ENCODE data around the gene BPTF. TPM values are rescaled to one million over a fixed set of nuclear protein-coding genes. Genes with fewer than 3 reads are reported as not detected.

The BPTF gene
- total and polyA plus RNA-seq, 2 experiments from 2014 or later, result 38.1 to 46.3 TPM

DNA sequence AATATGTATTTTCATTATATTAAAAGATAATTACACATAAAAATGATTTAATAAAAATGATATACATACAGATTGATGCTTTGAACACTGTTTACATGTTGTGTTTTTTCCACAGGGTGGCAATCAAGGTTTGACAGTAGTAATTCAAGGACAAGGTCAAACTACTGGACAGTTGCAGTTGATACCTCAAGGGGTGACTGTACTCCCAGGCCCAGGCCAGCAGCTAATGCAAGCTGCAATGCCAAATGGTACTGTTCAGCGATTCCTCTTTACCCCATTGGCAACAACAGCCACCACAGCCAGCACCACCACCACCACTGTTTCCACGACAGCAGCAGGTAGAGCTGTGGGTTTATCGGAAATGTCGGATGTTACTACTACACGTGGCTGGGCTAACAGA lies 118.7 kb downstream of the BPTF start:
- Histone ChIP-seq H3K4me3 (no peak overlapping the region), H3K4me1 (ENCODE audit: insufficient read depth) (no peaks in the 10 kb centered on the region), H3K9me3 (ENCODE audit: low read depth) (no peaks in the 10 kb centered on the region), H3K9me2 (replicated peaks; ENCODE audit: insufficient read depth) (no peaks in the 10 kb centered on the region), H3K79me2 (no peaks in the 10 kb centered on the region), H3K4me2 (no peak overlapping the region), H3K27me3 (no peaks in the 10 kb centered on the region), H3K36me3 (replicated peaks; ENCODE audit: insufficient read depth, low read depth) (peaks cover 8% of the 10 kb centered on the region), H2AFZ (no peak overlapping the region), H3K27ac (no peak overlapping the region), H4K20me1 (ENCODE audit: insufficient read depth, poor library complexity, severe bottlenecking) (no peaks in the 10 kb centered on the region)
- no peak for TF ChIP-seq EZH2phosphoT487 (IDR thresholded peaks at IDR 0.05; ENCODE audit: low read depth, severe bottlenecking, unreplicated experiment)
- no peak for TF ChIP-seq EZH2 (IDR thresholded peaks at IDR 0.05; ENCODE audit: borderline replicate concordance)
- TF ChIP-seq, protein P1, sequence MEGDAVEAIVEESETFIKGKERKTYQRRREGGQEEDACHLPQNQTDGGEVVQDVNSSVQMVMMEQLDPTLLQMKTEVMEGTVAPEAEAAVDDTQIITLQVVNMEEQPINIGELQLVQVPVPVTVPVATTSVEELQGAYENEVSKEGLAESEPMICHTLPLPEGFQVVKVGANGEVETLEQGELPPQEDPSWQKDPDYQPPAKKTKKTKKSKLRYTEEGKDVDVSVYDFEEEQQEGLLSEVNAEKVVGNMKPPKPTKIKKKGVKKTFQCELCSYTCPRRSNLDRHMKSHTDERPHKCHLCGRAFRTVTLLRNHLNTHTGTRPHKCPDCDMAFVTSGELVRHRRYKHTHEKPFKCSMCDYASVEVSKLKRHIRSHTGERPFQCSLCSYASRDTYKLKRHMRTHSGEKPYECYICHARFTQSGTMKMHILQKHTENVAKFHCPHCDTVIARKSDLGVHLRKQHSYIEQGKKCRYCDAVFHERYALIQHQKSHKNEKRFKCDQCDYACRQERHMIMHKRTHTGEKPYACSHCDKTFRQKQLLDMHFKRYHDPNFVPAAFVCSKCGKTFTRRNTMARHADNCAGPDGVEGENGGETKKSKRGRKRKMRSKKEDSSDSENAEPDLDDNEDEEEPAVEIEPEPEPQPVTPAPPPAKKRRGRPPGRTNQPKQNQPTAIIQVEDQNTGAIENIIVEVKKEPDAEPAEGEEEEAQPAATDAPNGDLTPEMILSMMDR (IDR thresholded peaks at IDR 0.05; ENCODE audit: poor library complexity), result no peak
- DNase-seq (ENCODE audit: low spot score), result no peak
- 98% methylated on average over 5 of the region's 5 CpGs for WGBS (ENCODE audit: low lambda C conversion rate, missing lambda C conversion rate)

DNA sequence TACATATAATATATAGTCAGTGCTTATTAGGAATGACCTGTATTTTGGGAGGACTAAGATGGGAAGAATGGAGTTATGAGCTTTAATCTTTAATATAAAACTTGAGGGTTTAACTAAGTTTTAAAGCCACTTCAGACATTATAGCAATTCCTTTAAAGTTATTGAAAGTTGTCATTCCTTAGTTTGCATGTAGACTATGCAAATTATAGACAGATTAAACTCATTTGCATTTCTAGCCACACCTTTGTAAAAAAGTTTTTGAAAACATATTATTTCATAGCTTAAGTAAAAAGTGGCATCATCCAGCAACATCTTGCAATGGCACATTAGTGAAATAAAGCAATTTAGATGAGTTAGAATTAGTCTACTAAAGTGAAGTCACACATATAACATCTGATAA lies 121.2 kb downstream of the BPTF start:
- no peak overlapping the region for H2AFZ ChIP-seq
- H3K4me1 ChIP-seq (ENCODE audit: insufficient read depth), result no peaks in the 10 kb centered on the region
- H3K27ac ChIP-seq, result no peak overlapping the region
- H3K9me3 ChIP-seq (ENCODE audit: low read depth), result no peaks in the 10 kb centered on the region
- no peaks in the 10 kb centered on the region for H3K9me2 ChIP-seq (replicated peaks; ENCODE audit: insufficient read depth)
- no peaks in the 10 kb centered on the region for H4K20me1 ChIP-seq (ENCODE audit: insufficient read depth, poor library complexity, severe bottlenecking)
- H3K36me3 ChIP-seq (replicated peaks; ENCODE audit: insufficient read depth, low read depth), result peaks cover 8% of the 10 kb centered on the region
- H3K4me3 ChIP-seq, result no peak overlapping the region
- TF ChIP-seq EZH2 (IDR thresholded peaks at IDR 0.05; ENCODE audit: borderline replicate concordance) (no peak), EZH2phosphoT487 (IDR thresholded peaks at IDR 0.05; ENCODE audit: low read depth, severe bottlenecking, unreplicated experiment) (no peak)
- TF ChIP-seq, protein P1 (IDR thresholded peaks at IDR 0.05; ENCODE audit: poor library complexity), result no peak
- no peak overlapping the region for H3K4me2 ChIP-seq
- no peaks in the 10 kb centered on the region for H3K79me2 ChIP-seq
- DNase-seq (ENCODE audit: low spot score), result no peak
- no peaks in the 10 kb centered on the region for H3K27me3 ChIP-seq

DNA sequence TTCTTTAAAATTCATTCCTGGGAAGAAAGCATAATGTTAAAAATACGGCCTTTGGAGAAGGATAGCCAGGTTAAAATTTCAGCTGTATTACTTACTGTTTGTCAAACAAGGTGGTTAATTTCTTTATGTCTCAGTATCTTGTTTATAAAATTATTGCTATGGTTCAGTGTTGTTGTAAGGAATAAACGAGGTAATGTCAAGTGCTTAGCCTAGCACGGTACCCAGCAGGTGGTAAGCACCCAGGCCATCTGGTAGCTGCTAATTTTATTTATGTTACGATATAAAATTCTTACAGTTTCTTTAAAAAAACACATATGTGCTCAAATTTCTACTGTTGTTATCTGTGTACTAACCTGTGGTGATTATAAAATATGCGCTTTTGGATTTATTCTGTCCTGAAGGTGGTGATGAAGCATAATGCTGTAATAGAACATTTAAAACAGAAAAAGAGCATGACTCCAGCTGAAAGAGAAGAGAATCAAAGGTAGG lies 122.1 kb downstream of the BPTF start:
- no peaks in the 10 kb centered on the region for H3K9me2 ChIP-seq (replicated peaks; ENCODE audit: insufficient read depth)
- H3K27me3 ChIP-seq, result no peaks in the 10 kb centered on the region
- 97% methylated on average over 5 of the region's 5 CpGs for WGBS (ENCODE audit: low lambda C conversion rate, missing lambda C conversion rate)
- H3K27ac ChIP-seq, result no peak overlapping the region
- no peak overlapping the region for H3K4me2 ChIP-seq
- H2AFZ ChIP-seq, result no peak overlapping the region
- TF ChIP-seq EZH2 (IDR thresholded peaks at IDR 0.05; ENCODE audit: borderline replicate concordance), result no peak
- no peak for TF ChIP-seq EZH2phosphoT487 (IDR thresholded peaks at IDR 0.05; ENCODE audit: low read depth, severe bottlenecking, unreplicated experiment)
- TF ChIP-seq, protein P1 (IDR thresholded peaks at IDR 0.05; ENCODE audit: poor library complexity), result no peak
- H3K9me3 ChIP-seq (ENCODE audit: low read depth), result no peaks in the 10 kb centered on the region
- H3K4me1 ChIP-seq (ENCODE audit: insufficient read depth), result no peaks in the 10 kb centered on the region
- H4K20me1 ChIP-seq (ENCODE audit: insufficient read depth, poor library complexity, severe bottlenecking), result no peaks in the 10 kb centered on the region
- H3K4me3 ChIP-seq, result no peak overlapping the region
- DNase-seq (ENCODE audit: low spot score), result no peak
- no peaks in the 10 kb centered on the region for H3K79me2 ChIP-seq
- peaks cover 8% of the 10 kb centered on the region for H3K36me3 ChIP-seq (replicated peaks; ENCODE audit: insufficient read depth, low read depth)

DNA sequence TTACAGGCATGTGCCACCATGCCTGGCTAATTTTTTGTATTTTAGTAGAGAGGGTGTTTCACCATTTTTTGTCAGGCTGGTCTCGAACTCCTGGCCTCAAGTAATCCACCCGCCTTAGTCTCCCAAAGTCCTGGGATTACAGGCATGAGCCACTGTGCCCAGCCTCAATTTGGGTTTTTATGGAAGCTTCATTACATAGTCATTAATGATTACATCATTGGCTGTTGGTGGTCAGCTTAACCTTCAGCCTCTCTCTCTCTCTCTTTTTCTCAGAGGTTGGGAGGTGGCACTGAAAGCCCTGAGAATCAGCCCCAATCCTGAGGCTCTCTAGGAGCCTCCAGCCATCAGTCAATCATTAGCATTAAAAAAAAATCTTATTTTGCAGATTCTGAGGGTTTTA lies 125.6 kb downstream of the BPTF start:
- no peak overlapping the region for H2AFZ ChIP-seq
- H3K36me3 ChIP-seq (replicated peaks; ENCODE audit: insufficient read depth, low read depth), result peaks cover 8% of the 10 kb centered on the region
- no peaks in the 10 kb centered on the region for H3K4me1 ChIP-seq (ENCODE audit: insufficient read depth)
- WGBS (ENCODE audit: low lambda C conversion rate, missing lambda C conversion rate), result 96% methylated on average over 2 of the region's 2 CpGs
- no peak for TF ChIP-seq EZH2phosphoT487 (IDR thresholded peaks at IDR 0.05; ENCODE audit: low read depth, severe bottlenecking, unreplicated experiment)
- TF ChIP-seq, protein P1 (IDR thresholded peaks at IDR 0.05; ENCODE audit: poor library complexity), result no peak
- TF ChIP-seq EZH2 (IDR thresholded peaks at IDR 0.05; ENCODE audit: borderline replicate concordance), result no peak
- no peaks in the 10 kb centered on the region for H3K27me3 ChIP-seq
- H3K79me2 ChIP-seq, result no peaks in the 10 kb centered on the region
- H3K9me3 ChIP-seq (ENCODE audit: low read depth), result no peaks in the 10 kb centered on the region
- no peak overlapping the region for H3K27ac ChIP-seq
- no peaks in the 10 kb centered on the region for H4K20me1 ChIP-seq (ENCODE audit: insufficient read depth, poor library complexity, severe bottlenecking)
- DNase-seq (ENCODE audit: low spot score), result no peak
- no peaks in the 10 kb centered on the region for H3K9me2 ChIP-seq (replicated peaks; ENCODE audit: insufficient read depth)
- H3K4me2 ChIP-seq, result no peak overlapping the region
- no peak overlapping the region for H3K4me3 ChIP-seq
